Naive B cell (primary cell): ENCODE results near the gene FARP1. TPM values are rescaled to one million over a fixed set of nuclear protein-coding genes. Genes with fewer than 3 reads are reported as not detected.

Experiments used
- ATAC-seq, 2 donors: fragments of 150-1000 bp; cut with Tn5 transposase; 2 replicates each; pipeline ENCODE4 v1.10.0; 2021; ENCODE audit warnings: low read depth in 2 of 2, mild to moderate bottlenecking in 2 of 2, moderate library complexity in 2 of 2
- DNase-seq: peaks from one replicate; pipeline ENCODE4 v3.0.0; 2022
- H3K27ac Mint-ChIP-seq, 6 donors: one replicate each; pipeline ENCODE4 v1.8.0; 2020 to 2022; ENCODE audit warnings: mild to moderate bottlenecking in 6 of 6, mixed read lengths in 6 of 6, moderate library complexity in 5 of 6, inconsistent platforms in 2 of 6
- H3K27me3 Mint-ChIP-seq, 3 donors: one replicate each; pipeline ENCODE4 v1.8.0; 2021 to 2022; ENCODE audit warnings: mixed read lengths in 3 of 3, mild to moderate bottlenecking in 1 of 3
- H3K36me3 Mint-ChIP-seq, 2 donors: one replicate each; pipeline ENCODE4 v1.8.0; 2020 to 2022; ENCODE audit warnings: mixed read lengths in 2 of 2, inconsistent platforms in 1 of 2, mild to moderate bottlenecking in 1 of 2
- H3K4me1 Mint-ChIP-seq, 3 donors: one replicate each; pipeline ENCODE4 v1.8.0; 2020 to 2022; ENCODE audit warnings: mixed read lengths in 3 of 3, inconsistent platforms in 1 of 3, mild to moderate bottlenecking in 1 of 3, moderate library complexity in 1 of 3
- H3K4me3 Mint-ChIP-seq, 8 donors: one replicate each; pipeline ENCODE4 v1.8.0; 2020 to 2022; ENCODE audit warnings: mild to moderate bottlenecking in 8 of 8, mixed read lengths in 8 of 8, moderate library complexity in 8 of 8, inconsistent platforms in 2 of 8
- H3K9me3 Mint-ChIP-seq, 7 donors: one replicate each; pipeline ENCODE4 v1.8.0; 2020 to 2022; ENCODE audit warnings: mixed read lengths in 7 of 7, mild to moderate bottlenecking in 5 of 7, inconsistent platforms in 2 of 7, moderate library complexity in 1 of 7
- polyA plus RNA-seq, 6 donors: library from polyadenylated mRNA; unstranded; fragments of 300-500 nt; fragmentation: Illumina TruSeq; gene quantifications; one replicate each; pipeline ENCODE4 v1.2.3, GENCODE V29; 2021; ENCODE audit warnings: low read depth in 6 of 6

FARP1 gene
- polyA plus RNA-seq, 6 donors from 2014 or later = 0.44 to 1.2 (median 0.86) TPM; not detected in 1

DNA sequence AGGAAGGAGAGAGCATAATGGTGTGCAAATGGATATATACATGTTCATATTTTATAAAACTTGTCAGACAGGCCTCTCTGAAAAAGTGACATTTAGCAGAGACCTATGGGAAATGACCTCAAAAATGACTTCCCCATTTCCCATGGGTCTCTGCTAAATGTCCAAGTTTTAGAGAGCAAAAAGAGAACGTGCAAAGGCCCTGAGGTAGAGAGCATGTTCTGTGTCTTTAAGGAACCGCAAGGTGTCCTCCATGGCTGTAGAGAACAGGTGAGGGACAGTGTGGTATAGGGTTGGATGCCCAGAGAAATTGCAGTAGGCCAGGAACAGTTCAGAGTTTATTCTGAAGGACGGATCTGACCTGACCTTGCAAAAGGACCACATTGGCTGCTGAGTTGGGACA lies 147.4 kb downstream of the FARP1 start:
- H3K4me3 Mint-ChIP-seq = no peak overlapping the region

GRCh38 chr13:98291658-98292057 lies 148.8 kb downstream of the FARP1 start:
- H3K27ac Mint-ChIP-seq = no peak overlapping the region
- peaks cover 16 to 28% (median 21%) of the 10 kb centered on the region in 3 donors for H3K27me3 Mint-ChIP-seq
- DNase-seq (no peak), ATAC-seq (no peak)
- H3K4me1 Mint-ChIP-seq = no peaks in the 10 kb centered on the region
- H3K9me3 Mint-ChIP-seq = peaks cover 0 to 4% (median 0%) of the 10 kb centered on the region in 7 donors
- H3K36me3 Mint-ChIP-seq = no peaks in the 10 kb centered on the region
- no peak overlapping the region for H3K4me3 Mint-ChIP-seq

More for the DNA sequence above, 147.4 kb downstream of the FARP1 start:
- ATAC-seq = no peak
- peaks cover 12 to 20% (median 12%) of the 10 kb centered on the region in 3 donors for H3K27me3 Mint-ChIP-seq
- H3K36me3 Mint-ChIP-seq = no peaks in the 10 kb centered on the region
- DNase-seq = no peak
- peaks cover 0 to 4% (median 0%) of the 10 kb centered on the region in 7 donors for H3K9me3 Mint-ChIP-seq
- no peaks in the 10 kb centered on the region for H3K4me1 Mint-ChIP-seq
- no peak overlapping the region for H3K27ac Mint-ChIP-seq

DNA sequence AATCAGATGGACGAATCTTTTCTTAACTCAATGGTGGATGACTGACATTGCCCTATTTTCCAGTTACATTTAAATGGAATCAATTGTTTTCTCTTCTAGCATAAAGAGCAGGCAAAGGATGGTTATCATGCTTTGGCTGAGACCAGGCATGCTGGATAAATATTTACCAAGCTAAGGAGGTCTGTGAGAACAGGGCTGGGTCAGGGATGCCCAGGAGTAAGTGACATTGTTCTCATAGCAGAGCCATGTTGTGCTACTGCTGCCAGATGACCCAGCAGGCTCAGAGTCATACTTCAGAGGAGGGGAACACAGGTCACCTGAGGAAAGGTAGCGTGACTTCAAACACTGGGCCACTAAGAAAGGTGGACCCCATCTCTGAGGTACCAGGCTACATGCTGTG lies 150.2 kb downstream of the FARP1 start:
- ATAC-seq = no peak
- Mint-ChIP-seq H3K36me3 (no peaks in the 10 kb centered on the region), H3K4me1 (no peaks in the 10 kb centered on the region), H3K27me3 (peaks cover 20 to 34% (median 29%) of the 10 kb centered on the region in 3 donors), H3K9me3 (peaks cover 0 to 4% (median 0%) of the 10 kb centered on the region in 7 donors), H3K27ac (no peak overlapping the region), H3K4me3 (no peak overlapping the region)
- no peak for DNase-seq

DNA sequence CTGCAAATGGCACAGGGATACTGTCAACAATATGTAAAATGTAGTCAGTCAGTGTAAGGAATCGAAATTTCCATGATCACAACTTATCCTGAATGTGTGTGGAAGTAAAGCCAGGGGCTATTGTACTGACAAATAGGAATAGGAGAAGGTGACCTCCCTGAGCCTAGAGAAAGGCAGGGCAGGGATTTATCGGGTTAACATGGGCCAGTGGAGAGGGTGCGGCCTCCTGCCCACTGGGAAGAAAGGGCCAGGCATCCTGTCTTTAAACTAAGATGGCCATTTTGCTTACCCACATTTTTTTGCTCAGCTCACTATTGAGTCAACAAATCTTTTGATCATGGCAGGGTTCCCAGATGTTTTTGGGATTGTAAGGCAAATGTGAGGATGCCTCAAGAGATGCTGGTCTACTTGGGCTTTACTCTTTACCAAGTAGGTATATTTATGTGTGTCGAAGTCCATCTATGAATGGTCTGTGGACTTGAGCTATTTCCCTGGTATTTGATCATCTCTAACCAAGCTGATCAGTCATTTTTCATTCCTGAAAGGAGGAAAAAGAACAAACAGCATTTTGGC lies 150.8 kb downstream of the FARP1 start:
- Mint-ChIP-seq H3K9me3 (peaks cover 0 to 4% (median 0%) of the 10 kb centered on the region in 7 donors), H3K27me3 (peaks cover 24 to 38% (median 35%) of the 10 kb centered on the region in 3 donors), H3K4me3 (no peak overlapping the region), H3K27ac (no peak overlapping the region), H3K4me1 (no peaks in the 10 kb centered on the region), H3K36me3 (no peaks in the 10 kb centered on the region)
- ATAC-seq = no peak
- DNase-seq = no peak

DNA sequence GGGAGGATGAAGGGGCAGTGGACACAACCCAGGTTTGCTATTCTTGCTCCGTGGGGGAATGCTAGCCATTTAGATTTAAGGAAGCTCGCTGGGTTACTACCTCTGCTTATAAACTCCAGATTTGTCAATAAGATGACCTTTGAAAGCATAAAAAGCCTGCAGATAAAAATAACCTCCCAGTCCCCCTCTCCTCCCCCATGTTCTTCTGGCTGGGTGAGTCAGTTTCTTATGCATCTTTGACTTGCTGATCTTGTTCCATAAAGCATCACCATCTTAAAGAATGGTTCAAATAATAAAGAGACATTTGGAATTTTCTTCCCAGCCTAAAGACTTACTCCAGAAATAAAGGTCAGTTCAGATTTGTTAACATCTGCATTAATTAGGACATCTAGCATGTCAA lies 152.5 kb downstream of the FARP1 start:
- no peak for DNase-seq
- H3K27ac Mint-ChIP-seq = no peak overlapping the region
- ATAC-seq = no peak
- peaks cover 25 to 38% (median 35%) of the 10 kb centered on the region in 3 donors for H3K27me3 Mint-ChIP-seq
- H3K4me3 Mint-ChIP-seq = no peak overlapping the region
- no peaks in the 10 kb centered on the region for H3K4me1 Mint-ChIP-seq
- no peaks in the 10 kb centered on the region for H3K36me3 Mint-ChIP-seq
- peaks cover 0 to 2% (median 0%) of the 10 kb centered on the region in 7 donors for H3K9me3 Mint-ChIP-seq

- H3K36me3 Mint-ChIP-seq = no peaks in the 10 kb centered on the region
- no peak for DNase-seq
- H3K4me3 Mint-ChIP-seq = no peak overlapping the region
- peaks cover 17 to 35% (median 27%) of the 10 kb centered on the region in 3 donors for H3K27me3 Mint-ChIP-seq
- no peaks in the 10 kb centered on the region for H3K9me3 Mint-ChIP-seq
- H3K27ac Mint-ChIP-seq = no peak overlapping the region
- no peak for ATAC-seq
- no peaks in the 10 kb centered on the region for H3K4me1 Mint-ChIP-seq
Observed at GRCh38 chr13:98297051-98297450, 154.2 kb downstream of the FARP1 start.

- Mint-ChIP-seq H3K27ac (no peak overlapping the region), H3K4me3 (no peak overlapping the region), H3K9me3 (no peaks in the 10 kb centered on the region), H3K4me1 (no peaks in the 10 kb centered on the region), H3K36me3 (no peaks in the 10 kb centered on the region), H3K27me3 (peaks cover 20 to 41% (median 32%) of the 10 kb centered on the region in 3 donors)
- DNase-seq (no peak), ATAC-seq (no peak)
Observed at GRCh38 chr13:98297745-98298144, 154.9 kb downstream of the FARP1 start.

DNA sequence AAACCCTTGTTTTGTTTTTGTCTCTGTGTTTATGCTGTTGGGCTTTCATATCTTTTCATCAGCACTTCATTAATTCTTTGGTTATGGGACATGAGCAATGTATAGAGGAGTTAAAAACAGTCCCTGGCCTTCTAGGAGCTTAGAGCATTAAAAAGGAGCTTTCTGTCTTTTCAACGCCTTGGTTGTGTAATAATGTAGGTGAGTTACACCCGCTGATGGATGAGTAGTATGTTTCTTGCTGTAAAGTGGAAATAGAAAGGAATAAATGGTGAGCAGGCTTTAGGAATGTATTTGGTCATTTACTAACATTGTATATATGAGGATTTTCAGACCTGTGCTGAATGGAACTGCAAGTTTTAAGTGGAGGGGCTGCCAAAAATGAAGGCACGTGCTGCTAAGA lies 155.7 kb downstream of the FARP1 start:
- H3K27me3 Mint-ChIP-seq = peaks cover 20 to 34% (median 28%) of the 10 kb centered on the region in 3 donors
- no peaks in the 10 kb centered on the region for H3K36me3 Mint-ChIP-seq
- no peak overlapping the region for H3K4me3 Mint-ChIP-seq
- H3K4me1 Mint-ChIP-seq = no peaks in the 10 kb centered on the region
- ATAC-seq (no peak), DNase-seq (no peak)
- H3K27ac Mint-ChIP-seq = peak overlapping the region in 1 of 6 donors; percentile 1
- H3K9me3 Mint-ChIP-seq = no peaks in the 10 kb centered on the region

DNA sequence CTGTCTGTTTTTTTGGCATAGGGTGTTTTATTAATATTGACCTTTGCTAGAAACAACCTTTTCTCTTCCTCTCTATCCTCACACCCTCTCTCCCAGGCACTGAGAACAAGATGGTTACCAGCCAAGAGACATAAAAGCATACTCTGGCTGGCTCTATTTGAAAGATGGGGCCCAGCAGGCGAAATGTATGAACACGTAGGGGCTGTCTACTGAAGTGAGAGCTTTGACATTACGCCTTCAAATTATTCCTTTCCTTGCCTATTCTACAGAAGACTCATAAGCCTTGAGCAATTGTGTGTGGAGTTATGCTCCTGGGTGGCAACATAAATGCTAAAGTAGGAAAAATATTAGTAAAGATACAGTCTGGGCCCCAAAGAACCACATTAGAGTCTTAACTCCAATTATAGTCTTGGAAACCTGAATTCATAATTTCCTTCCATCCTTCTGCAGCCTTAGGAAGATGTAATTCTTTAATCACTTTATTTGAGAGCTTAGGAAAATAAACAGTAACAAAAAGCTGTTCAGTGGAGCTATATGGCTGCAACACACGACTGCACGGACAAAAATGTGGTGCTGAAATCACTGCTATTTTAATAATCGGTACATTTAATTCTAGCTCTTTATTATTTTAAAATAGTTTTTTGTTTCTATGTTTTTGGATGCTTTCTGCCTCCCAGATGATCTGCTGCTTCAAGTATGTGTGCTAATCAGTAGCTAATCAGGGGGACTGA lies 156.5 kb downstream of the FARP1 start:
- peaks cover 20 to 32% (median 27%) of the 10 kb centered on the region in 3 donors for H3K27me3 Mint-ChIP-seq
- no peaks in the 10 kb centered on the region for H3K4me1 Mint-ChIP-seq
- ATAC-seq (no peak), DNase-seq (no peak)
- no peak overlapping the region for H3K4me3 Mint-ChIP-seq
- H3K36me3 Mint-ChIP-seq = no peaks in the 10 kb centered on the region
- H3K9me3 Mint-ChIP-seq = no peaks in the 10 kb centered on the region
- H3K27ac Mint-ChIP-seq = no peak overlapping the region

DNA sequence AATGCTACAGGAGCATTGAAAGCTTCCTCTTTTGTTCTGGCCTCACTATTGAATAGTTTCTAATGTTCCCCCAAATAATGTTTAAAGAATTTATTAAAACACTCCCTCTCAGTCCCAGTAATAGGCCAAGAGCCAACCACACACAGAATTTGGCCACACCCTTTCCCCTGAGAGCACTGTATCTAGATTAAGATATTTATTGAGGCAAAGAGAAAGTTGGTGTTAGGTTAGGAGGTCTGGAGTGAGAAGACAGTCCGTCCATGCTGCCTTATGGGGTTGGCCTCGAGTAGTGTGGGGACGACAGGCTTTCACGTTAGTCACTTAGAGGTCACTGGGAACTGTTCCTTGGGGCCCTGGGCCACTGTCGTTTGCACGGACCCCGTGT lies 157.1 kb downstream of the FARP1 start:
- no peak for DNase-seq
- ATAC-seq = no peak
- Mint-ChIP-seq H3K4me3 (no peak overlapping the region), H3K27me3 (peaks cover 20 to 37% (median 32%) of the 10 kb centered on the region in 3 donors), H3K27ac (no peak overlapping the region), H3K4me1 (no peaks in the 10 kb centered on the region), H3K36me3 (no peaks in the 10 kb centered on the region), H3K9me3 (peaks cover 0 to 2% (median 0%) of the 10 kb centered on the region in 7 donors)

DNA sequence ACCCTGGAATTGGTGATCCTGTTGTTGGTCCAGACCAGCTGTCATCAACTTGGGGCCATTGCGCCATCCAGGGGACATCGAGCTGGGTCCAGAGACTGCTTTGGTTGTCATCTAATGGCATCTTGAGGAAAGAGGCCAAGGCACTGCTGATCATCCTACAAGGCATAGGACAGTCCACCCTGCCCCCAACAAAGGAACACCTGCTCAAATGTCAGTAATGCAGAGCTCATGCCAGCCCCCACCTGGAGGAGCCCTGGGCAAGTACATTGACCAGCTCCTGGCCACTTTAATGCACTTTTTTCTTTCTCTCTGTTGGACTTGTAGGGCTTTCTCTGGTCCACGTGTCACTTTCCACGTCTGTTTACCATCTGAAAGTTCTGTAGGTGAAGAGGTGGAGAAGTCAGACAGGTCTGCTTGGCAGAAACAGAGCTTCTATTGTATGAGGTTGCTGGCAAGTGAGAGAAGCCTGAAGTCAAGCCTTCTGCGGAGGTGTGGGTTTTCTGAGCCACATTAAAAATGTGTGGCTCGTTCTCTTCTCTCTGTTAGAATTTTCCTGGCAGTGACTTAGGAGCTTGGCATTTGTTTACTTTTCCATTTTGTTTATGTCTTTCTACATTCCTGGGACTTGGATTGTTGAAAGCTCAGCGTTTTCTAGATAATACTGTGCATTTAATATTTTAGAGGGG lies 158.2 kb downstream of the FARP1 start:
- peaks cover 0 to 2% (median 0%) of the 10 kb centered on the region in 7 donors for H3K9me3 Mint-ChIP-seq
- no peaks in the 10 kb centered on the region for H3K36me3 Mint-ChIP-seq
- H3K4me3 Mint-ChIP-seq = peak overlapping the region in 1 of 8 donors; percentile 3
- no peak overlapping the region for H3K27ac Mint-ChIP-seq
- peaks cover 15 to 41% (median 31%) of the 10 kb centered on the region in 3 donors for H3K27me3 Mint-ChIP-seq
- DNase-seq (no peak), ATAC-seq (no peak)
- no peaks in the 10 kb centered on the region for H3K4me1 Mint-ChIP-seq

DNA sequence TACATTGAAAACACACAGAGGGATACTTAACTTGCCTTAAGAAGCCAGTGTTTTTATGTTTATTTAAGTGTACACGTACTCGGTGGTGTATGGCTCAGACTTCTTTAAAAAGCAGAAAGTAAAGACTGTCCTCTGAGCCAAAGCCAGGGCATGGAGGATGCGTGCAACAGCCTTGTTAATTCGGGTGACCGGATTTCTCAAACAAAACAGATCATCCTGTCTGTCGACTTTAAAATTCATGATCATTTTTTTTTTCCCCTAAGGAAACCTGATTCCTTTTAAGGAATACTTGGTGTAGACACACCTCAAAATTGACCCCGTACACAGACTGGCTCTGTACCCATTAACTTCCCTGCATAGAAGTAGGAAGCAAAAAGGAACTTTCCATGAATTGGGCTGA lies 158.8 kb downstream of the FARP1 start:
- Mint-ChIP-seq H3K4me1 (no peaks in the 10 kb centered on the region), H3K9me3 (peaks cover 0 to 2% (median 0%) of the 10 kb centered on the region in 7 donors), H3K4me3 (no peak overlapping the region), H3K27me3 (peaks cover 15 to 36% (median 25%) of the 10 kb centered on the region in 3 donors), H3K36me3 (no peaks in the 10 kb centered on the region), H3K27ac (no peak overlapping the region)
- DNase-seq (no peak), ATAC-seq (no peak)

DNA sequence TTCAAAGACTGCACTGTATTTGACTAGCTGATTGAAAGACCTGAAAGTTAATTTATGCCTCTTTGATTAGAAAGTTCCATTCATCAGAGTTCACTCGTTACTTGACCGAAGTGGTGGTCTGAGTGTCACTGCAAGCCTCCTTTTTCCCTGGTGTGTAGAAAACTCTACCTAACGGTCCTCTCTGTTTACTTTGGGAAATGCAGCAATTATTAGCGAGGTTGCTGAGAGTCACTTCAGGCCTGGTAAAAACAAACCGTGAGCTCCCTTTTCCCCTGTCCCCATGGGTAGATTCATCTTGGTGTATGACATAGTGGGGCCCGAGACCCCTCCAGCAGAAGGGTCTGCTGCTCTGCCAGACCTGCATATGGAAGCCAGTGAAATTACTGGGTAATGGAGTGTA lies 161.0 kb downstream of the FARP1 start:
- DNase-seq = no peak
- H3K4me1 Mint-ChIP-seq = no peaks in the 10 kb centered on the region
- H3K36me3 Mint-ChIP-seq = no peaks in the 10 kb centered on the region
- H3K27me3 Mint-ChIP-seq = peaks cover 5 to 22% (median 20%) of the 10 kb centered on the region in 3 donors
- no peak overlapping the region for H3K27ac Mint-ChIP-seq
- no peak for ATAC-seq
- no peak overlapping the region for H3K4me3 Mint-ChIP-seq
- peaks cover 0 to 2% (median 0%) of the 10 kb centered on the region in 7 donors for H3K9me3 Mint-ChIP-seq

GRCh38 chr13:98305670-98306069 lies 162.8 kb downstream of the FARP1 start:
- H3K9me3 Mint-ChIP-seq = peaks cover 0 to 2% (median 0%) of the 10 kb centered on the region in 7 donors
- no peak overlapping the region for H3K4me3 Mint-ChIP-seq
- no peaks in the 10 kb centered on the region for H3K36me3 Mint-ChIP-seq
- H3K27me3 Mint-ChIP-seq = peaks cover 6 to 29% (median 20%) of the 10 kb centered on the region in 3 donors
- DNase-seq (no peak), ATAC-seq (no peak)
- no peak overlapping the region for H3K27ac Mint-ChIP-seq
- no peaks in the 10 kb centered on the region for H3K4me1 Mint-ChIP-seq
